GM12878 (cell line): ENCODE results near the gene CCDC178.

Experiments
- BACH1 ChIP-seq: fragments of 450-650 bp; IDR thresholded peaks from 2 replicates; pipeline ENCODE4 v1.6.1; 2017; ENCODE audit warnings: mild to moderate bottlenecking, borderline replicate concordance
- BRCA1 ChIP-seq: IDR thresholded peaks from 2 replicates; pipeline ENCODE4 v1.6.1; 2011; ENCODE audit warnings: low read depth, low read length, improper control_type of control experiment
- FOXM1 ChIP-seq: IDR thresholded peaks from 2 replicates; pipeline ENCODE4 v1.6.1; 2012; ENCODE audit warnings: low read depth, mild to moderate bottlenecking, inconsistent platforms, low read length, moderate library complexity
- GATAD2B ChIP-seq: fragments of 450-650 bp; conservative IDR thresholded peaks from 2 replicates; pipeline ENCODE4 v1.6.1; 2017; ENCODE audit warnings: low read depth, mild to moderate bottlenecking, moderate library complexity
- NFYA ChIP-seq: IDR thresholded peaks from 2 replicates; pipeline ENCODE4 v1.6.1; 2011; ENCODE audit warnings: low read depth, mild to moderate bottlenecking, low read length, improper control_type of control experiment, borderline replicate concordance
- POLR2A ChIP-seq: IDR thresholded peaks from 2 replicates; pipeline ENCODE4 v1.6.1; 2011; ENCODE audit warnings: low read depth, mild to moderate bottlenecking, low read length
- RAD21 ChIP-seq: IDR thresholded peaks from 2 replicates; pipeline ENCODE4 v1.6.1; 2011; ENCODE audit warnings: mild to moderate bottlenecking, low read depth, low read length, moderate library complexity; ENCODE audit not compliant: insufficient read depth
- RELA ChIP-seq: fragments of 450-650 bp; IDR thresholded peaks from 2 replicates; pipeline ENCODE4 v1.8.0; 2014; ENCODE audit warnings: borderline replicate concordance; ENCODE audit not compliant: partially characterized antibody
- SMAD1 ChIP-seq: fragments of 450-650 bp; IDR thresholded peaks from 2 replicates; pipeline ENCODE4 v1.6.1; 2018; ENCODE audit warnings: mild to moderate bottlenecking, low read depth; ENCODE audit not compliant: partially characterized antibody
- TCF7 ChIP-seq: IDR thresholded peaks from 2 replicates; pipeline ENCODE4 v1.6.1; 2014; ENCODE audit warnings: antibody characterized with exemption, borderline replicate concordance
- TF ChIP-seq, protein P1 (sequence below): fragments of 450-650 bp; IDR thresholded peaks from 2 replicates; pipeline ENCODE4 v1.6.1; 2016; ENCODE audit warnings: mild to moderate bottlenecking
- TF ChIP-seq, protein P2 (sequence below): IDR thresholded peaks from 2 replicates; pipeline ENCODE4 v1.6.1; 2011; ENCODE audit warnings: low read depth, low read length, improper control_type of control experiment, borderline replicate concordance
- TF ChIP-seq, protein P3 (sequence below), 3 experiments: IDR thresholded peaks in 2 of 3; conservative IDR thresholded peaks in 1 of 3; 2 replicates each; pipeline ENCODE4 v1.5.1; 2011; ENCODE audit warnings: low read depth in 3 of 3, low read length in 3 of 3, mild to moderate bottlenecking in 3 of 3, control low read depth in 2 of 3, moderate library complexity in 2 of 3, inconsistent platforms in 1 of 3, mixed read lengths in 1 of 3; ENCODE audit not compliant: control insufficient read depth in 2 of 3, insufficient read depth in 1 of 3; ENCODE audit errors: extremely low read depth in 1 of 3

DNA sequence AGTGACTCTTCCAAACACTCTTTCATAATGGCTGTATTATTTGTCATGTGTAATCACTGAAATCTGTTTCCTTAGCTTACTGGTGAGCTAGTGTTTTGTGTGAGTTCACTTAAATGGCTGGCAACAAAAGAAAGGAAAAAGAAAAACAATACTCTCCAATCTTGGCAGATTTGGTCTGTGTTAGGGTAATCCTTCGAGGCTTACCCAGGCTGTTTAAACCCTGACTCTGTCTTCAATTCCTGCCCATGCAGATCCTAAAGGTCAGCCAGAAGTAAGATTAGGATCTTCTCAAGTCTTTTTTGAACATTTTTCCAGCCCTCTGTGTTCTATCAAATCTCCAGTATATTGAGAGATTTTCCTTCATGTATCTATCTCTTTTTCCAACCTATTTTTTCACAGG is 85.3 kb downstream of the CCDC178 start:
- TF ChIP-seq, protein P1, sequence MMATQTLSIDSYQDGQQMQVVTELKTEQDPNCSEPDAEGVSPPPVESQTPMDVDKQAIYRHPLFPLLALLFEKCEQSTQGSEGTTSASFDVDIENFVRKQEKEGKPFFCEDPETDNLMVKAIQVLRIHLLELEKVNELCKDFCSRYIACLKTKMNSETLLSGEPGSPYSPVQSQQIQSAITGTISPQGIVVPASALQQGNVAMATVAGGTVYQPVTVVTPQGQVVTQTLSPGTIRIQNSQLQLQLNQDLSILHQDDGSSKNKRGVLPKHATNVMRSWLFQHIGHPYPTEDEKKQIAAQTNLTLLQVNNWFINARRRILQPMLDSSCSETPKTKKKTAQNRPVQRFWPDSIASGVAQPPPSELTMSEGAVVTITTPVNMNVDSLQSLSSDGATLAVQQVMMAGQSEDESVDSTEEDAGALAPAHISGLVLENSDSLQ: no peak
- no peak for TF ChIP-seq TCF7
- TF ChIP-seq, protein P2, sequence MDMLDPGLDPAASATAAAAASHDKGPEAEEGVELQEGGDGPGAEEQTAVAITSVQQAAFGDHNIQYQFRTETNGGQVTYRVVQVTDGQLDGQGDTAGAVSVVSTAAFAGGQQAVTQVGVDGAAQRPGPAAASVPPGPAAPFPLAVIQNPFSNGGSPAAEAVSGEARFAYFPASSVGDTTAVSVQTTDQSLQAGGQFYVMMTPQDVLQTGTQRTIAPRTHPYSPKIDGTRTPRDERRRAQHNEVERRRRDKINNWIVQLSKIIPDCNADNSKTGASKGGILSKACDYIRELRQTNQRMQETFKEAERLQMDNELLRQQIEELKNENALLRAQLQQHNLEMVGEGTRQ: no peak
- TF ChIP-seq SMAD1: no peak
- TF ChIP-seq, protein P3, sequence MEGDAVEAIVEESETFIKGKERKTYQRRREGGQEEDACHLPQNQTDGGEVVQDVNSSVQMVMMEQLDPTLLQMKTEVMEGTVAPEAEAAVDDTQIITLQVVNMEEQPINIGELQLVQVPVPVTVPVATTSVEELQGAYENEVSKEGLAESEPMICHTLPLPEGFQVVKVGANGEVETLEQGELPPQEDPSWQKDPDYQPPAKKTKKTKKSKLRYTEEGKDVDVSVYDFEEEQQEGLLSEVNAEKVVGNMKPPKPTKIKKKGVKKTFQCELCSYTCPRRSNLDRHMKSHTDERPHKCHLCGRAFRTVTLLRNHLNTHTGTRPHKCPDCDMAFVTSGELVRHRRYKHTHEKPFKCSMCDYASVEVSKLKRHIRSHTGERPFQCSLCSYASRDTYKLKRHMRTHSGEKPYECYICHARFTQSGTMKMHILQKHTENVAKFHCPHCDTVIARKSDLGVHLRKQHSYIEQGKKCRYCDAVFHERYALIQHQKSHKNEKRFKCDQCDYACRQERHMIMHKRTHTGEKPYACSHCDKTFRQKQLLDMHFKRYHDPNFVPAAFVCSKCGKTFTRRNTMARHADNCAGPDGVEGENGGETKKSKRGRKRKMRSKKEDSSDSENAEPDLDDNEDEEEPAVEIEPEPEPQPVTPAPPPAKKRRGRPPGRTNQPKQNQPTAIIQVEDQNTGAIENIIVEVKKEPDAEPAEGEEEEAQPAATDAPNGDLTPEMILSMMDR (IDR thresholded peaks at IDR 0.05 in 2 of 3, conservative IDR thresholded peaks at IDR 0.05 in 1 of 3; ENCODE audit: control insufficient read depth in 2 of 3, extremely low read depth in 1 of 3, insufficient read depth in 1 of 3, low read depth in 3 of 3, low read length in 3 of 3): no peak
- no peak for TF ChIP-seq POLR2A
- TF ChIP-seq FOXM1: no peak
- no peak for TF ChIP-seq BACH1
- no peak for TF ChIP-seq GATAD2B
- TF ChIP-seq RAD21: no peak
- no peak for TF ChIP-seq NFYA
- TF ChIP-seq BRCA1: no peak
- no peak for TF ChIP-seq RELA
